Middle frontal gyrus (tissue), 1 donor: ENCODE measurements around the gene IRF1.
"Not testable (repeated sequence)": the region's sequence is repeated elsewhere in the genome, so short reads cannot be mapped to it uniquely, and the experiment has no call there.

Source experiments
- DNase-seq: peaks from one replicate; pipeline ENCODE4 v3.0.0-alpha.2; 2015; ENCODE audit warnings: low spot score; ENCODE audit errors: extremely low spot score

IRF1 gene

GRCh38 chr5:132487095-132487428 lies 3.5 kb downstream of the IRF1 start:
- no peak for DNase-seq

- DNase-seq: no peak
Observed at GRCh38 chr5:132486318-132487094, 4.1 kb downstream of the IRF1 start.

- no peak for DNase-seq
Observed at GRCh38 chr5:132485641-132486317, 4.8 kb downstream of the IRF1 start.

- DNase-seq: not testable (repeated sequence)
Observed at GRCh38 chr5:132484876-132485640, 5.5 kb downstream of the IRF1 start.

- no peak for DNase-seq
Observed at GRCh38 chr5:132484391-132484725, 6.2 kb downstream of the IRF1 start.

GRCh38 chr5:132483661-132484390 lies 6.7 kb downstream of the IRF1 start:
- no peak for DNase-seq

GRCh38 chr5:132483101-132483500 lies 7.5 kb downstream of the IRF1 start:
- no peak for DNase-seq

- DNase-seq: no peak
Observed at GRCh38 chr5:132481596-132482211, 8.9 kb downstream of the IRF1 start.

- no peak for DNase-seq
Observed at GRCh38 chr5:132480893-132481595, 9.5 kb downstream of the IRF1 start.

- no peak for DNase-seq
Observed at GRCh38 chr5:132480546-132480892, 10.1 kb downstream of the IRF1 start.

GRCh38 chr5:132480042-132480441 lies 10.5 kb downstream of the IRF1 start:
- no peak for DNase-seq

- DNase-seq: no peak
Observed at GRCh38 chr5:132479111-132479951, 11.2 kb downstream of the IRF1 start.

GRCh38 chr5:132478366-132478871 lies 12.2 kb downstream of the IRF1 start:
- no peak for DNase-seq

GRCh38 chr5:132477784-132478365 lies 12.7 kb downstream of the IRF1 start:
- no peak for DNase-seq

- DNase-seq: no peak
Observed at GRCh38 chr5:132476876-132477781, 13.4 kb downstream of the IRF1 start.

GRCh38 chr5:132475987-132476875 lies 14.3 kb downstream of the IRF1 start:
- no peak for DNase-seq

GRCh38 chr5:132475497-132475882 lies 15.1 kb downstream of the IRF1 start:
- no peak for DNase-seq
